IMR-90 (cell line): Measurements from ENCODE around the gene KCNMB1. TPM values are rescaled to one million over a fixed set of nuclear protein-coding genes. Genes with fewer than 3 reads are reported as not detected.

Source experiments
- ATAC-seq: fragments of 200-7000 bp; cut with Tn5 transposase; 2 replicates; pipeline ENCODE4 v1.9.1; 2020; ENCODE audit warnings: low read depth, mild to moderate bottlenecking, moderate library complexity
- BruUV-seq: library from RNA; stranded (reverse); fragments of 400-500 nt; replicated peaks from 2 replicates; lab custom pipeline; 2021; lab: Mats Ljungman, UMichigan
- CTCF ChIA-PET: fragments of 300-600 bp; formaldehyde crosslinking; extraction: SDS; loops from one replicate; lab custom pipeline; 2021; ENCODE audit warnings: antibody characterized with exemption; lab: Yijun Ruan, JAX
- POLR2A ChIA-PET: fragments of 300-600 bp; sonication (Branson Sonifier 250); formaldehyde crosslinking; loops from one replicate; lab custom pipeline; 2022; ENCODE audit warnings: antibody characterized with exemption; ENCODE audit not compliant: unreplicated experiment; lab: Charles Lee
- DNase-seq: peaks from one replicate; pipeline ENCODE4 v3.0.0; 2013
- H2AFZ ChIP-seq: replicated peaks from 2 replicates; pipeline ENCODE3; 2013; ENCODE audit warnings: low read length, mild to moderate bottlenecking; ENCODE audit not compliant: poor library complexity
- H2AK5ac ChIP-seq: 2 replicates; pipeline ENCODE4 v1.6.1; 2013; ENCODE audit warnings: low read depth, low read length, inconsistent platforms
- H2AK9ac ChIP-seq: replicated peaks from 2 replicates; pipeline ENCODE3; 2013; ENCODE audit warnings: mild to moderate bottlenecking, low read depth, low read length, moderate library complexity; ENCODE audit not compliant: poor library complexity
- H2BK120ac ChIP-seq: 2 replicates; pipeline ENCODE4 v1.6.1; 2013; ENCODE audit warnings: low read depth, low read length, inconsistent platforms
- H2BK15ac ChIP-seq: 3 replicates; pipeline ENCODE4 v1.6.1; 2013; ENCODE audit warnings: low read depth, low read length, inconsistent platforms
- H2BK20ac ChIP-seq: 2 replicates; pipeline ENCODE4 v1.6.1; 2013; ENCODE audit warnings: low read depth, mild to moderate bottlenecking, inconsistent platforms, low read length, moderate library complexity
- H2BK5ac ChIP-seq: 2 replicates; pipeline ENCODE4 v1.6.1; 2013; ENCODE audit warnings: mild to moderate bottlenecking, low read depth, low read length, inconsistent platforms; ENCODE audit not compliant: poor library complexity, severe bottlenecking
- H3K14ac ChIP-seq: replicated peaks from 2 replicates; pipeline ENCODE4 v1.6.1; 2013; ENCODE audit warnings: low read depth, low read length, inconsistent platforms
- H3K18ac ChIP-seq: 2 replicates; pipeline ENCODE4 v1.6.1; 2013; ENCODE audit warnings: low read depth, low read length, control low read depth
- H3K23ac ChIP-seq: 2 replicates; pipeline ENCODE4 v1.6.1; 2013; ENCODE audit warnings: low read depth, low read length, inconsistent platforms
- H3K27ac ChIP-seq: 2 replicates; pipeline ENCODE4 v1.5.1; 2013; ENCODE audit warnings: mild to moderate bottlenecking, control low read depth, low read length; ENCODE audit not compliant: insufficient read depth
- H3K27me3 ChIP-seq: 2 replicates; pipeline ENCODE4 v1.6.1; 2013; ENCODE audit warnings: low read length; ENCODE audit not compliant: control insufficient read depth, insufficient read depth
- H3K36me3 ChIP-seq: 2 replicates; pipeline ENCODE4 v1.6.1; 2013; ENCODE audit warnings: low read length, mixed read lengths; ENCODE audit not compliant: control insufficient read depth, insufficient read depth
- H3K4ac ChIP-seq: 2 replicates; pipeline ENCODE4 v1.6.1; 2013; ENCODE audit warnings: low read depth, low read length, inconsistent platforms
- H3K4me1 ChIP-seq: 2 replicates; pipeline ENCODE4 v1.6.1; 2013; ENCODE audit warnings: low read length, mixed read lengths; ENCODE audit not compliant: control insufficient read depth, insufficient read depth
- H3K4me2 ChIP-seq: 2 replicates; pipeline ENCODE4 v1.6.1; 2013; ENCODE audit warnings: low read depth, mild to moderate bottlenecking, control low read depth, low read length, moderate library complexity
- H3K4me3 ChIP-seq: 2 replicates; pipeline ENCODE4 v1.5.1; 2013; ENCODE audit warnings: low read depth, mild to moderate bottlenecking, control low read depth, low read length, moderate library complexity; ENCODE audit not compliant: insufficient read depth
- H3K56ac ChIP-seq: 2 replicates; pipeline ENCODE4 v1.6.1; 2013; ENCODE audit warnings: low read length, inconsistent platforms; ENCODE audit not compliant: insufficient read depth; ENCODE audit errors: extremely low read depth
- H3K79me1 ChIP-seq, 2 experiments: 2 replicates each; pipeline ENCODE4 v1.6.1; 2013; ENCODE audit warnings: low read length in 2 of 2, inconsistent platforms in 1 of 2, low read depth in 1 of 2
- H3K9ac ChIP-seq: 2 replicates; pipeline ENCODE4 v1.6.1; 2013; ENCODE audit warnings: low read depth, low read length, control low read depth
- H3K9me1 ChIP-seq: 2 replicates; pipeline ENCODE4 v1.6.1; 2013; ENCODE audit warnings: low read length, inconsistent platforms; ENCODE audit not compliant: insufficient read depth
- H3K9me3 ChIP-seq: 2 replicates; pipeline ENCODE4 v1.6.1; 2013; ENCODE audit warnings: low read length; ENCODE audit not compliant: control insufficient read depth, insufficient read depth
- H4K20me1 ChIP-seq: 2 replicates; pipeline ENCODE4 v1.6.1; 2013; ENCODE audit warnings: low read length, inconsistent platforms; ENCODE audit not compliant: insufficient read depth
- H4K5ac ChIP-seq: 2 replicates; pipeline ENCODE4 v1.6.1; 2013; ENCODE audit warnings: mild to moderate bottlenecking, low read depth, low read length, control low read depth
- H4K8ac ChIP-seq, 2 experiments: 2 replicates each; pipeline ENCODE4 v1.6.1; 2013; ENCODE audit warnings: low read depth in 2 of 2, low read length in 2 of 2, control low read depth in 1 of 2, inconsistent platforms in 1 of 2
- H4K91ac ChIP-seq: 2 replicates; pipeline ENCODE4 v1.6.1; 2013; ENCODE audit warnings: low read depth, low read length, inconsistent platforms; ENCODE audit not compliant: insufficient read depth
- MAZ ChIP-seq: IDR thresholded peaks from 2 replicates; pipeline ENCODE4 v1.6.1; 2012; ENCODE audit warnings: low read depth, mild to moderate bottlenecking, low read length, improper control_type of control experiment, moderate library complexity, borderline replicate concordance
- WGBS, 2 experiments: methylation state at CpG; one replicate each; pipeline versions ENCODE4 v1.1.5 to v1.1.7; 2013; ENCODE audit warnings: missing lambda C conversion rate in 2 of 2; ENCODE audit not compliant: insufficient read length in 1 of 2; ENCODE audit errors: extremely low coverage in 2 of 2; 5-methylcytosine and 5-hydroxymethylcytosine counted together
- dilution Hi-C: fragments of 300-500 bp; cut with HindIII; formaldehyde crosslinking; loops from one replicate; pipeline ENCODE4 v1.14.3; 2018; ENCODE audit warnings: low sequenced_read_pairs; ENCODE audit not compliant: unreplicated experiment
- in situ Hi-C: fragments of 300-500 bp; cut with MboI; formaldehyde crosslinking; loops from 3 replicates; pipeline ENCODE4 v1.14.3; 2019; ENCODE audit warnings: low sequenced_read_pairs, inconsistent platforms, mixed read lengths
- intact Hi-C: fragments of 100-400 bp; cut with micrococcal nuclease; formaldehyde crosslinking; loops from 2 replicates; pipeline ENCODE4 v1.10.0; 2022
- polyA plus RNA-seq, 3 experiments: library from polyadenylated mRNA; depleted of rRNA; stranded (reverse); fragments of >200 nt; gene quantifications; 2 replicates each; pipeline ENCODE4 v1.2.3, GENCODE V29; 2012; ENCODE audit warnings: low replicate concordance in 1 of 3
- total RNA-seq: library from RNA; depleted of rRNA; stranded (reverse); fragments of >200 nt; gene quantifications from 2 replicates; pipeline ENCODE4 v1.2.3, GENCODE V29; 2012

The KCNMB1 gene
- total and polyA plus RNA-seq, 2 of the 4 experiments (the other 2 are of a cell fraction) = not detected

- Histone ChIP-seq H4K8ac (no peak overlapping the region), H3K27ac (no peak overlapping the region), H2AFZ (no peak overlapping the region), H3K23ac (no peak overlapping the region), H3K36me3 (no peaks in the 10 kb centered on the region), H3K79me1 (no peaks in the 10 kb centered on the region), H4K5ac (no peak overlapping the region), H3K4me2 (no peak overlapping the region), H2BK15ac (no peak overlapping the region), H3K4ac (no peak overlapping the region), H2BK120ac (no peak overlapping the region), H3K9me1 (no peaks in the 10 kb centered on the region), H4K20me1 (no peaks in the 10 kb centered on the region), H3K27me3 (no peaks in the 10 kb centered on the region), H2AK9ac (no peak overlapping the region), H4K91ac (no peak overlapping the region), H2BK20ac (no peak overlapping the region), H3K9me3 (no peaks in the 10 kb centered on the region), H3K9ac (no peak overlapping the region), H3K14ac (no peak overlapping the region), H3K56ac (no peak overlapping the region), H3K18ac (no peak overlapping the region), H3K4me3 (no peak overlapping the region), H2BK5ac (no peak overlapping the region), H2AK5ac (no peak overlapping the region), H3K4me1 (no peaks in the 10 kb centered on the region)
- no peak for ATAC-seq
- intact Hi-C loops = no loop called here
- TF ChIP-seq MAZ = no peak
- POLR2A ChIA-PET = no interaction called here
- no TSS peak for BruUV-seq
- CTCF ChIA-PET = no interaction called here
- WGBS, 2 experiments = 72% methylated on average over 2 of the region's 6 CpGs; no CpG with 5 or more reads in 1 of the 2 experiments
- dilution Hi-C loops = no loop called here
- in situ Hi-C loops = no loop called here
- no peak for DNase-seq
Measured at GRCh38 chr5:170362656-170363055, 26.5 kb downstream of the KCNMB1 start.
